HepG2 (cell line): ENCODE measurements around the gene TMTC1. TPM values are rescaled to one million over a fixed set of nuclear protein-coding genes. Genes with fewer than 3 reads are reported as not detected.

Experiments
- ATAC-seq: fragments of 200-7000 bp; cut with Tn5 transposase; 3 replicates; pipeline ENCODE4 v1.9.1; 2020; ENCODE audit warnings: mild to moderate bottlenecking, moderate library complexity
- BruUV-seq: library from RNA; stranded (reverse); fragments of 400-500 nt; replicated peaks from 2 replicates; lab custom pipeline; 2021; lab: Mats Ljungman, UMichigan
- CTCF ChIA-PET: fragments of 300-600 bp; formaldehyde crosslinking; extraction: SDS; loops from one replicate; lab custom pipeline; 2021; ENCODE audit warnings: low total read pairs, inconsistent platforms, low intra/inter-chr PET ratio; lab: Yijun Ruan, JAX
- POLR2A ChIA-PET: fragments of 350-600 bp; sonication (Branson Sonifier 250); formaldehyde crosslinking; loops from one replicate; lab custom pipeline; 2020; ENCODE audit warnings: antibody characterized with exemption, inconsistent platforms; lab: Yijun Ruan, JAX
- DNase-seq: peaks from one replicate; pipeline ENCODE4 v3.0.0-alpha.2; 2015; ENCODE audit warnings: low spot score
- FAIRE-seq: peaks from 3 replicates; lab custom pipeline; 2011; peaks lifted over from hg19 to GRCh38; lab: Jason Lieb, UNC
- H2AFZ ChIP-seq: one replicate; pipeline ENCODE4 v1.6.1; 2011; ENCODE audit warnings: low read length, inconsistent platforms
- H3K27ac ChIP-seq: fragments of 300-600 bp; 3 replicates; pipeline ENCODE4 v1.8.0; 2011; ENCODE audit warnings: mixed run types, mild to moderate bottlenecking, mixed read lengths, low read length, inconsistent platforms; ENCODE audit not compliant: insufficient read depth; ENCODE audit errors: extremely low read length
- H3K27me3 ChIP-seq, 2 experiments: fragments of 200-600 bp in 1 of 2; 2 replicates in 1 of 2; 3 replicates in 1 of 2; pipeline versions ENCODE4 v1.6.0 to v1.8.0; 2011; ENCODE audit warnings: low read length in 2 of 2, mild to moderate bottlenecking in 2 of 2, moderate library complexity in 2 of 2, inconsistent platforms in 1 of 2; ENCODE audit not compliant: insufficient read depth in 2 of 2, control insufficient read depth in 1 of 2
- H3K36me3 ChIP-seq, 2 experiments: fragments of 200-600 bp in 1 of 2; replicated peaks in 1 of 2; 2 replicates in 1 of 2; 3 replicates in 1 of 2; pipeline versions ENCODE4 v1.5.1 to v1.8.0; 2011; ENCODE audit warnings: low read length in 2 of 2, inconsistent platforms in 1 of 2; ENCODE audit not compliant: insufficient read depth in 2 of 2, control insufficient read depth in 1 of 2
- H3K4me1 ChIP-seq: 2 replicates; pipeline ENCODE4 v1.5.1; 2012; ENCODE audit warnings: low read length, inconsistent platforms; ENCODE audit not compliant: insufficient read depth
- H3K4me2 ChIP-seq: 2 replicates; pipeline ENCODE4 v1.6.0; 2011; ENCODE audit warnings: low read depth, low read length, inconsistent platforms
- H3K4me3 ChIP-seq, 3 experiments: fragments of 200-600 bp in 1 of 3; sonication (generic), shearing (Covaris generic) in 1 of 3; replicated peaks in 1 of 3; 2 replicates each; pipeline ENCODE4 v1.5.1; 2011 to 2016; ENCODE audit warnings: low read length in 3 of 3, inconsistent platforms in 2 of 3, low read depth in 2 of 3, mild to moderate bottlenecking in 2 of 3, control low read depth in 1 of 3, mixed read lengths in 1 of 3; ENCODE audit not compliant: insufficient read depth in 1 of 3
- H3K79me2 ChIP-seq: one replicate; pipeline ENCODE4 v1.6.1; 2011; ENCODE audit warnings: low read length, inconsistent platforms; ENCODE audit not compliant: insufficient read depth
- H3K9ac ChIP-seq: 2 replicates; pipeline ENCODE4 v1.6.0; 2011; ENCODE audit warnings: mild to moderate bottlenecking, low read depth, low read length, inconsistent platforms; ENCODE audit not compliant: insufficient read depth
- H3K9me3 ChIP-seq: 2 replicates; pipeline ENCODE4 v1.5.1; 2012; ENCODE audit warnings: mild to moderate bottlenecking, low read length
- H4K20me1 ChIP-seq: 2 replicates; pipeline ENCODE4 v1.6.0; 2011; ENCODE audit warnings: inconsistent platforms, mild to moderate bottlenecking, low read length, moderate library complexity; ENCODE audit not compliant: insufficient read depth
- ARHGAP35 ChIP-seq: sonication (generic); formaldehyde crosslinking; IDR thresholded peaks from 2 replicates; pipeline ENCODE4 v1.9.0; 2022; ENCODE audit warnings: mild to moderate bottlenecking, inconsistent platforms, moderate library complexity, missing genetic modification reagents, borderline replicate concordance
- ARID3A ChIP-seq: IDR thresholded peaks from 2 replicates; pipeline ENCODE4 v1.6.1; 2012; ENCODE audit warnings: low read depth, low read length, improper control_type of control experiment
- E2F2 ChIP-seq: sonication (generic); formaldehyde crosslinking; IDR thresholded peaks from 2 replicates; pipeline ENCODE4 v1.4.0; 2020; ENCODE audit warnings: missing genetic modification reagents, borderline replicate concordance
- FOXA3 ChIP-seq: IDR thresholded peaks from 2 replicates; pipeline ENCODE4 v1.6.1; 2016; ENCODE audit warnings: missing genetic modification reagents, missing compliant biosample characterization
- HMGXB3 ChIP-seq: sonication (generic); formaldehyde crosslinking; IDR thresholded peaks from 2 replicates; pipeline ENCODE4 v1.4.0; 2020; ENCODE audit warnings: missing genetic modification reagents, borderline replicate concordance
- KMT2A ChIP-seq: sonication (generic); formaldehyde crosslinking; IDR thresholded peaks from 2 replicates; pipeline ENCODE4 v1.4.0; 2020; ENCODE audit warnings: missing genetic modification reagents
- MEF2D ChIP-seq: sonication (generic); formaldehyde crosslinking; IDR thresholded peaks from 2 replicates; pipeline ENCODE4 v1.5.1; 2020; ENCODE audit warnings: mild to moderate bottlenecking, missing genetic modification reagents
- NFIC ChIP-seq: IDR thresholded peaks from 2 replicates; pipeline ENCODE4 v1.6.1; 2012; ENCODE audit warnings: mild to moderate bottlenecking, low read length, inconsistent platforms
- NONO ChIP-seq, 2 experiments: fragments of 450-650 bp in 1 of 2; sonication (generic) in 1 of 2; formaldehyde crosslinking in 1 of 2; IDR thresholded peaks in 1 of 2; conservative IDR thresholded peaks in 1 of 2; 2 replicates each; pipeline versions ENCODE4 v1.6.1 to v1.8.0; 2017 to 2022; ENCODE audit warnings: mild to moderate bottlenecking in 1 of 2, missing genetic modification reagents in 1 of 2, moderate library complexity in 1 of 2
- NR2F2 ChIP-seq: IDR thresholded peaks from 2 replicates; pipeline ENCODE4 v1.6.1; 2012; ENCODE audit warnings: low read depth, inconsistent platforms, borderline replicate concordance
- PAF1 ChIP-seq: IDR thresholded peaks from 2 replicates; pipeline ENCODE4 v1.6.1; 2016; ENCODE audit warnings: missing genetic modification reagents, missing compliant biosample characterization
- PHF5A ChIP-seq: IDR thresholded peaks from one replicate; pipeline ENCODE4 v1.6.1; 2018; ENCODE audit warnings: low read depth, missing genetic modification reagents; ENCODE audit not compliant: unreplicated experiment
- POGZ ChIP-seq: sonication (generic); formaldehyde crosslinking; IDR thresholded peaks from 2 replicates; pipeline ENCODE4 v1.4.0; 2020; ENCODE audit warnings: mild to moderate bottlenecking, missing genetic modification reagents
- ZNF138 ChIP-seq: sonication (generic); formaldehyde crosslinking; IDR thresholded peaks from 2 replicates; pipeline ENCODE4 v1.5.0; 2020; ENCODE audit warnings: mild to moderate bottlenecking, low read depth, missing genetic modification reagents
- ZNF160 ChIP-seq: sonication (generic); formaldehyde crosslinking; IDR thresholded peaks from 2 replicates; pipeline ENCODE4 v1.8.0; 2022; ENCODE audit warnings: mild to moderate bottlenecking, inconsistent platforms, missing genetic modification reagents
- ZNF589 ChIP-seq: sonication (generic); formaldehyde crosslinking; conservative IDR thresholded peaks from 2 replicates; pipeline ENCODE4 v1.8.0; 2022; ENCODE audit warnings: mild to moderate bottlenecking, moderate library complexity, missing genetic modification reagents
- ZNF703 ChIP-seq: sonication (generic); formaldehyde crosslinking; IDR thresholded peaks from 2 replicates; pipeline ENCODE4 v1.5.1; 2020; ENCODE audit warnings: missing genetic modification reagents, mild to moderate bottlenecking, moderate library complexity, borderline replicate concordance
- ZSCAN25 ChIP-seq: sonication (generic); formaldehyde crosslinking; IDR thresholded peaks from 2 replicates; pipeline ENCODE4 v1.8.0; 2022; ENCODE audit warnings: mild to moderate bottlenecking, missing genetic modification reagents
- WGBS: methylation state at CpG from one replicate; pipeline ENCODE4 v1.1.6; 2017; ENCODE audit warnings: low lambda C conversion rate; 5-methylcytosine and 5-hydroxymethylcytosine counted together
- in situ Hi-C: cut with HindIII; loops from 2 replicates; pipeline ENCODE4 v1.10.0; 2017; ENCODE audit warnings: low pct_unique_long_range_greater_than_20kb; ENCODE audit not compliant: extremely low pct_ligation_motif_present
- intact Hi-C: fragments of 100-400 bp; cut with micrococcal nuclease; formaldehyde crosslinking; loops from one replicate; pipeline ENCODE4 v1.10.0; 2022; ENCODE audit not compliant: unreplicated experiment
- polyA plus RNA-seq, 8 experiments: library from polyadenylated mRNA; depleted of rRNA in 3 of 8; stranded (reverse) in 7 of 8; unstranded in 1 of 8; fragments of >200 nt; fragmentation: Illumina TruSeq in 4 of 8; extraction: Trizol in 4 of 8; gene quantifications; 2 replicates each; pipeline versions ENCODE4 v1.2.1 to v1.2.3, GENCODE V29; 2011 to 2016; ENCODE audit warnings: low read depth in 4 of 8, missing spikeins in 1 of 8, mixed read lengths in 1 of 8; ENCODE audit not compliant: insufficient read depth in 1 of 8
- total RNA-seq, 5 experiments: library from RNA; depleted of rRNA; stranded (reverse); fragments of >200 nt; fragmentation: Illumina TruSeq; extraction: Trizol; gene quantifications; 2 replicates each; pipeline ENCODE4 v1.2.3, GENCODE V29; 2016; ENCODE audit warnings: low read depth in 1 of 5

Gene TMTC1
- total and polyA plus RNA-seq, 2 of the 13 experiments (the other 11 are each of a cell fraction or from before 2014, with no cell fraction given), result 0.69 to 1.8 TPM

- Histone ChIP-seq H3K4me1 (peaks cover 8% of the 10 kb centered on the region), H4K20me1 (no peaks in the 10 kb centered on the region), H3K79me2 (no peaks in the 10 kb centered on the region), H3K4me3 (peak overlapping the region; percentile 60 to 72 (median 61)), H3K9ac (peak overlapping the region; percentile 65), H3K36me3 (no peaks in the 10 kb centered on the region), H3K4me2 (peak overlapping the region; percentile 71), H3K27me3 (no peaks in the 10 kb centered on the region), H2AFZ (peak overlapping the region; percentile 90), H3K27ac (peak overlapping the region; percentile 85), H3K9me3 (no peaks in the 10 kb centered on the region)
- DNase-seq (no peak), ATAC-seq (peak; percentile 29), FAIRE-seq (no peak)
- 51% methylated on average over 9 of the region's 10 CpGs for WGBS
- in situ Hi-C loops, result no loop called here
- TSS peak; percentile 69 for BruUV-seq
- POLR2A ChIA-PET, result interaction anchor here (1.2 to 1.3 kb wide), 2 partner anchors 1115 to 1156 kb away, joined by 3 to 5 read pairs; no protein-coding TSS in a partner anchor
- CTCF ChIA-PET, result no interaction called here
- intact Hi-C loops, result loop anchor here (1.0 to 10.0 kb wide), 2 partner anchors 88 to 145 kb away; partner anchors contain the start of gene TMTC1
- TF ChIP-seq ZNF703 (CRISPR knock-in tag) (no peak), MEF2D (CRISPR knock-in tag) (no peak), ARHGAP35 (CRISPR knock-in tag) (no peak), NONO (IDR thresholded peaks at IDR 0.05) (no peak), NONO (CRISPR knock-in tag; conservative IDR thresholded peaks at IDR 0.05) (no peak), POGZ (no peak), PAF1 (CRISPR knock-in tag) (no peak), ZNF138 (CRISPR knock-in tag) (no peak), NR2F2 (no peak), FOXA3 (CRISPR knock-in tag) (no peak), KMT2A (CRISPR knock-in tag) (no peak), HMGXB3 (CRISPR knock-in tag) (no peak), PHF5A (CRISPR knock-in tag) (no peak), ZSCAN25 (no peak), E2F2 (CRISPR knock-in tag) (no peak), ZNF589 (no peak), ARID3A (no peak), ZNF160 (CRISPR knock-in tag) (no peak), NFIC (no peak)
Observed at GRCh38 chr12:29639893-29640495, 143.7 kb downstream of the TMTC1 start.
